GM21786 (cell line): Measurements from ENCODE around the gene PTDSS2.
A peak's percentile ranks its signal among the peaks of the same experiment; 100 is the strongest.
"Not testable (repeated sequence)": the region's sequence is repeated elsewhere in the genome, so short reads cannot be mapped to it uniquely, and the experiment has no call there.

Experiments
- ATAC-seq: cut with Tn5 transposase; IDR thresholded peaks from one replicate; pipeline ENCODE4 v1.9.1; 2021; ENCODE audit not compliant: unreplicated experiment

The PTDSS2 gene

DNA sequence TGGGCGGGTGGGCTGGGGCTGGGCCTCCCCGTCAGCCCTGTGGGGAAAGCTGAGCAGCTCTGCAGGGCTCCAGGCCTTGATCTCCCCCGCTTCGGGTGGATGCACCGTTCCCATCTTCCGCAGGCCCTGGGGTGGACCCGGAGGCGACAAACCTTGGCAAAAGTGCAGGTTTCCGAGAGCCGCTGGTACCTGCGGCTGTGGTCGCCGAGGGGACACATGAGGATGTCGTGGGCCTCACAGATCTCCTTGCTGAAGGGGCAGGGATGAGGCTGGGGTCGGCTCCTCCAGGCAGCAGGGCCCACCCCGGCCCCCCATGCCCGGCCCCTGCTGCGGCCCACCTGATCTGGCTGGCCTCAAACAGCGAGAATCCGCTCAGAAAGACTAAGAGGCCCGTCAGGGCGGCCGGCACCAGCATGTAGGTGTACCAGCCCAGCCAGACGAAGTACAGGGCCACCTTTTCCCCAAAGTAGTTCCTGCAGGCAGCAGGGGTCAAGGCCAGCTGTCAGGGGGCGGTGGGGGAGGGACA lies 20.1 kb upstream of the PTDSS2 start:
- no peak for ATAC-seq

DNA sequence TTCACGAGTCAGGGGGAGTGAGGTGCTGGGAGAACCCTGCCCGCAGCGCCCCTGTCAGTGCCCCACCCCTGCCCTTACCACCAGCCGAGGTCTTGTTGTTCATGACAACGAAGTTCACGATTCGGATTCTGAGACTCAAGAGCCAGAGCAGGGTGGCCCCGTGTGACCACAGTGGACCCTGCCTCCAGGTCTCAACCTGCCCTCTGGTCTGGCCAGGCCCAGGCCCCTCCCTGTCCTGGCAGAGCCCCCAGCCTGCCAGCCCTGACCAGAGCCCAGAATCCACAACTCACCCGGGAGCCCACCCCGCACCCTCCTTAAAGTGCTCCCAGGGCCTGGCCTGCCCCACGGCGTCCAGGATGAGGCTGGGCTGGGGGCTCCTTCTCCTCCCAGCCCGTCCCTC lies 18.2 kb upstream of the PTDSS2 start:
- no peak for ATAC-seq

DNA sequence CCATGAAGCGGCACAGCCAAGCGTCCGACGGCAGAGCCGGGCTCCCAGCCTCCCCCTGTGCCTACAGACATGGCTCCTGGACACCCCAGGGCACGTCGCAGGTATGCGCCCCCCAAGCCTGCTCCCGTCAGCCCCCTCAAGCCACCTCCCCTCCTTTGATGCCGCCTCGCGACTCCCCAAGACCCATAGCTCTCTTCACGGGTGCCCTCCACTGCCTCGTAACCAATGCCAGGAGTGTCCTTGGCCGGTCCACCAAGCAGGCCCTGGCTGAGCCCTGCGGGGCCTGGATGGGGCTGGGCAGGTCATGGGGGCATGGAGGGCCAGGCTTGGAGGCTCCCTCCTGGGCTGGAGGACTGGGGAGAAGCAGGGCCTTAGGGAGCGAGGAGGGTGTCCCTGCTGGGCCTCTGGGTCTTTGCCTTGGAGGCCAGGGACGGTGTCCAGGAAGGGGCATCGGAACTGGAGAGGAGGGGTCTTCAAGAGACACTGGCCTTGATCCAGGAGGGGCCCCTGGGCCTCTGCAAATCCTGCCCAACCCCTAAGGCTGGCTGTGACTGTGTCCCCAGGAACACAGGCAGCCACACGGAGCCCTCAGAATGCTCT lies 17.5 kb upstream of the PTDSS2 start:
- no peak for ATAC-seq

DNA sequence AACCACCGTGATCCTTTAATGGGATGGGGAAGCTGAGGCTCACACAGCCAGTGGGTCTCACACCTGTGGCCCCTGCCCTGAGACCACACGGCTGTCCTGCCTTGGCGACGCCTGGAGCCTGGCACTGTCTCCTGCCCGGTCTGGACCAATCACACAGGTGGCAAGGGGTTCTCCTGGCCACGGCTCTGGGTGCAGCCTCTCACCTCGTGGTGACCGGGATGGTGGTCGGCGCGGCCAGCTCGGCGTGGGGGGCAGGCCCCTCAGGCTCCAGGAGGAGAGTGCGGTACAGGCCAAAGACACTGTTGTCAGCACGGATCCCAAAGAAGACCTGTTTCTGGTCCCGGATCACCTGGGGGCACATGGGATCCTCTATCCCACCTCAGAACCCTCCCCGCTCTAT lies 17.0 kb upstream of the PTDSS2 start:
- no peak for ATAC-seq

DNA sequence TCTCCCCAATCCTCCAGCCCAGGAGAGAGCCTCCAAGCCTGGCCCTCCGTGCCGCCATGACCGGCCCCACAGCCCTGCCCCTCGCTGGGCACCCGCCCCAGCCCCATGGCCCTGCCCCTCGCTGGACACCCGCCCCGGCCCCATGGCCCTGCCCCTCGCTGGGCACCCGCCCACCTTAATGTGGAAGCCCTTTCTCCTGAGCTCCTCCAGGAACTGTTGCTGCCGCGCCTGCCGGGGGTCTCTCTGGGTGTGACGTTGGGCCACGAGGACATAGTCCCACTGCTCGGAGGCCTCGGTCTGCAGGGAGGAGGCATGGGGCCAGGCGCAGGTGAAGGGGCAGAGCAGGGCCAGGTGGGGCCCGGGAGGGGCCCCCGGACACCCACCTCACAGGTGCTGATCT lies 16.4 kb upstream of the PTDSS2 start:
- ATAC-seq, result no peak

DNA sequence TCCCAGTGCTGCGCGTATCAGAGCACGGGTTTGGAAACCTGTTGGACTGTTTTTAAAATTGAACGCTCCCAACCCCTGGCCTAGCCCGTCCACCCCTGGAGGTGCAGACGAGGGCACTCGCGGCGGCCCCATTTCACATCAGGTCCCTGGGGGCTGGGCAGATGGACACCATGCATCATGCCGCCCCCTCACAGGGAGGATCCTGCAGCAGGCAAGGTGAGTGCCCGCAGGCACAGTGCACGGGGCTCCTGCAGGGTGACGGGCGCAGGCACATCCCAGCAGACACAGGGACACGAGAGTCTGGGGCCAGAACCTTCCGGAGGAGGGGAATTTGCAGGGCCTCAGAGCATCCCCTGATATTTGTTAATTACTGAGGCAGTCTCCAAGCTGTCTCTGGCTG lies 15.6 kb upstream of the PTDSS2 start:
- no peak for ATAC-seq

DNA sequence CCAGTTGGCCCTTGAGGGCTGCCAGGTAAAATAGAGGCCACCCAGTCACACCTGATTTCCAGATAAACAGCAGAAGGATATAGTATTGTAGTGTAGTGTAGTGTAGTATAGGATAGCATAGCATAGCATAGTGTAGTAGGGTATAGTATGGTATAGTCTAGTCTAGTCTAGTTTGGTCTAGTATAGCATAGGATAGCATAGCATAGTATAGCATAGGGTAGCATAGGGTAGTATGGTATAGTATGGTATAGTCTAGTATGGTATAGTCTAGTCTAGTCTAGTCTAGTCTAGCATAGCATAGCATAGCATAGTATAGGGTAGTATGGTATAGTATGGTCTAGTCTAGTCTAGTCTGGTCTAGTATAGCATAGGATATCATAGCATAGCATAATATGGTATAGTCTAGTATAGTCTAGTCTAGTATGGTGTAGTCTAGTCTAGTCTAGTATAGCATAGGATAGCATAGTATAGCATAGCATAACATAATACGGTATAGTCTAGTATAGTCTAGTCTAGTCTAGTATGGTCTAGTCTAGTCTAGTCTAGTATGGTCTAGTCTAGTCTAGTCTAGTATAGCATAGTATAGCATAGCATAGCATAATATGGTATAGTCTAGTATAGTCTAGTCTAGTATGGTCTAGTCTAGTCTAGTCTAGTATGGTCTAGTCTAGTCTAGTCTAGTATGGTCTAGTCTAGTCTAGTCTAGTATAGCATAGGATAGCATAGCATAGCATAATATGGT lies 14.9 kb upstream of the PTDSS2 start:
- ATAC-seq, result not testable (repeated sequence)

DNA sequence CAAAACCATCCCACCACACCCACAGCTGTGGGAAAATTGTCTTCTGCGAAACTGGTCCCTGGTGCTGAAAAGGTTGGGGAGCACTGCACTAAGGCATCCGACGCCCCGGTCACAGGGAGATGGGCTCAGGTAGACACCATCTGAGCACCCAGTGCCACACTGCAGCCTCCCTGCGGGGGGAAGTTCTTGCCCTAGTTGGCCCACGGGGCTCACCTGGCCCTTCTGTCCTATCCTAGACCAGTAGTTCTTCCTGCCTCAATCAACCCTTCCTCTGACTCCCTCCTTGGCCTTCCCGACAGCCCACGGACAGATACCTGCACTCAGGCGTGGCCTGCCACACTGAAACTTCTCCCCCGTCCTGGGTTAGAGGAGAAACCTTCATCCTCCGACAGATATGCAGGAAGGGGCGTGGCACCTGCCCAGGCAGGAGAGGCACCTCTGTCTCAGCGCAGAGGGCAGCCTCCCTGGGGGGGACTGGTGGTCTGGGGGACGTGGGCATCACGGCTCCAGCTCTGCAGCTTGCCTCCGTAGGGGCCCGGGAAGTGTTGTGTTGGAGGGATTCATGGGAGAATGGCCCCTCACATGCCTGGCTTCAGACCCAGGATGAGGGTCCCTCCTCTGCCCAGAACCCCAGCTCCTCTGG lies 12.7 kb upstream of the PTDSS2 start:
- no peak for ATAC-seq

DNA sequence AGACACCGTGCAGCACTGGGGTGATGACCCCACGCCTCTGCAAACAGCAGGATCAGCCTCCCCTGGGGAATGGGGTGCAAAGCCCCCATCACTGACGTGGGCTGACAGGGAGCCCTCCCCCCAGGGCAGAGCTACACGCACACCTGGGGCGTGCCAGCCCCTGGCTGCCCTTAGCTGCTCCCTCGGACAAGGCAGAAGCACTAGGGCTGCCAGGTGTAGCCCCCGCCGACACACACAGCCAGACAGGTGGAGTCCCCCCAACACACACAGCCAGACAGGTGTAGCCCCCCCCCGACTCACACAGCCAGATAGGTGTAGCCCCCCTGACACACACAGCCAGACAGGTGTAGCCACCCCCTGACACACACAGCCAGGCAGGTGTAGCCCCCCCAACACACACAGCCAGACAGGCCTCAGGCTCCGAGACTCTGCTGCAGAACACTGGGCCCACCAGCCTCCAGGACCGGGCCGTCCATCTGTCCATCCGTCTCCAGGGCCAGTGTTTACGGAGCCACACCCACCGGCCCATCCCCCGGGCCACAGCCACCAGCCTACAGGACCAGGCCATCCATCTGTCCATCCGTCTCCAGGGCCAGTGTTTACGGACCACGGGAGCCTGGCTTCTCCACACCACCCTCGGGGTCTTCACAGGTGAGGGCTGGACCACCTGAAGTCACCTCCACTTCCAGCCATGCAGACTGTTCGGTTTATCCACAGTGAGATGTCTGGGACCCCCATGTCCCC lies 11.8 kb upstream of the PTDSS2 start:
- no peak for ATAC-seq

DNA sequence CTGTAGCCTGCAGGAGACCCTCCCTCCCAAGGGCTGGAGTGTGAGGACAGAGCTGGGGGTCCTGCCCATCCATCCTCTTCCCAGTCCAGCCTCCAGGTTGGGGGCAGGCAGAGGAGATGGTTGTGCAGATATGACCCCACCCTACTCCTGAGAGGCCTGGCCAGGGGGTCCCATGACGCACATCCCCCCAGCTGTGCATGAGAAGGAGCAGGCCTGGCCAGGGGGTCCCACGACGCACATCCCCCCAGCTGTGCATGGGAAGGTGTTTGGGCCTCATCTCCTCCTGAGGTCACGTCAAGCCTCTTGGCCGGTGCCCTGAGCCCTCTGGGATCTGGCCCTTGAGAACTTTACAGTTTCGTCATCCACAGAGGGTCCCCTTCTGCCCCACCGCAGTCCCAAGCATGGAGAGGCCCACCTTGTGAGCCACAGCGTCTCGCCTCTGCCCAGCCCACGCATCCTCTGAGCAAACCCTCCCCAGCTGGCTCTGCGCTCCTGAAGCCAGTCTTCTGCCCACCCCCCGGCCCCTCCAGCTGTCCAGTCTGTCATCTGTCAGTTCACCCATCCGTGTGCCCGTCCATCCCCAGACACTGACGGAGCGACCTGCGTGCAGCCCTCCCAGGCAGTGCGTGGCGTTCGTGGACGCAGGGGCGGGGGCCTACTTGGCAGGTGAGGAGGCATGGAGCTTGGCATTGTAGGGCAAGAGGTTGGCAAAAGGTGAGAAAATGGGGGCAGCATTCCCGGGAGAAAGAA lies 10.6 kb upstream of the PTDSS2 start:
- ATAC-seq, result no peak

DNA sequence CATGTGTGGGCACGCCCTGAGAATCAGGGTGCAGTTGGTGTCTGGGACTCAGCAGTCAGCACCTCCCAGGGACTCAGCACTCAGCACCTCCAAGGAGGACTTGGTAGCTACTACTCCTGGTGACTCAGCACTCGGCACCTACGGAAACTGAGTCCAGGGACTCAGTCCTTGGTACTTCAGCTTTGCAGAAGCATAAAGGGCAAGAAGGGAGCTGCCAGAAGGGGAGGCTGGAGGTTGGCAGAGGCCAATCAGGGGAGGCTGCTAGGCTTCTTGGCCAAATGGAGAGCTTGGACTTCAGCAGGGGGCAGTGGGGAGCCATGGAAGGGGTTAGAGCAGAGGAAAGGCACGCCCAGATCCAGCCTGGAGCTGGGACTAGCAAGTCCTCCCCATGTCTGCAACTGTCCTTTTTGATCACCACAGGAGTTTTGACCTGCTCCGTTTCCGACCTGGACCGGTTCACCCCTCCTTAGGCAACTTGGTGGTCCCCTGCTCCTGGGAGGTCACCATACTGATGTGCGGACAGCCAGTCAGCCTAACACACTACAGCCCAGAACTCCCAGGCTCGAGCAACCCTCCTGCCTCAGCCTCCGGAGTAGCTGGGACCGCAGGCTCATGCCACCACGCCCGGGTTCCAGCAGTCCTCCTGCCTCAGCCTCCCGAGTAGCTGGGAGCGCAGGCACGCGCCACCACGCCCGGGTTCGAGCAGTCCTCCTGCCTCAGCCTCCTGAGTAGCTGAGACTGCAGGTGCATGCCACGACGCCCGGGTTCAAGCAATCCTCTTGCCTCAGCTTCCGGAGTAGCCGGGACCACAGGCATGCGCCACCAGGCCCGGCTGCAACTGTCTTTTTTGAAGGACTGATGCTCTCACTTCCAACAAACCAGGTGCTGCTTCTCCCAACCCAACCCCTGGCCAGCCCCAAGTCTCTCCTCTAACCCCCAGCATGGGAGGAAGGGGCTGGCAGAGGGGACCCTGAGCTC lies 9.7 kb upstream of the PTDSS2 start:
- no peak for ATAC-seq

DNA sequence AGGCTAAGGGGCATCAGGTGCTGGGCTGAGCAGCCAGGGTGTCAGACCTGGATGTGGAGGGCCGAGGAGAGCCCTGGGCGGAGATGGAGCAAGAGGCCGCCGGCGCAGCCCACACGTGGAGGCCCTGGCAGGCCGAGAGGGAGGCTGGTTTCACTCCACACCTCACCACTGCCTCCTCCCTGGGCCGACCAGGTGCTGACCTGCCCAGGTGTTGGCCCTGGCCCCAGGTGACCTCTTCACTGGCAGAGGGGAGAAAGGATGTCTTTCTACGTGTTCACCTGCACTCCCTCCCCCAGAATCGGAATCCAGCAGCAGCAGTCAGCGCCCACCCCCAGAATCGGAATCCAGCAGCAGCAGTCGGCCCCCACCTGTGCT lies 9.0 kb upstream of the PTDSS2 start:
- ATAC-seq, result no peak

DNA sequence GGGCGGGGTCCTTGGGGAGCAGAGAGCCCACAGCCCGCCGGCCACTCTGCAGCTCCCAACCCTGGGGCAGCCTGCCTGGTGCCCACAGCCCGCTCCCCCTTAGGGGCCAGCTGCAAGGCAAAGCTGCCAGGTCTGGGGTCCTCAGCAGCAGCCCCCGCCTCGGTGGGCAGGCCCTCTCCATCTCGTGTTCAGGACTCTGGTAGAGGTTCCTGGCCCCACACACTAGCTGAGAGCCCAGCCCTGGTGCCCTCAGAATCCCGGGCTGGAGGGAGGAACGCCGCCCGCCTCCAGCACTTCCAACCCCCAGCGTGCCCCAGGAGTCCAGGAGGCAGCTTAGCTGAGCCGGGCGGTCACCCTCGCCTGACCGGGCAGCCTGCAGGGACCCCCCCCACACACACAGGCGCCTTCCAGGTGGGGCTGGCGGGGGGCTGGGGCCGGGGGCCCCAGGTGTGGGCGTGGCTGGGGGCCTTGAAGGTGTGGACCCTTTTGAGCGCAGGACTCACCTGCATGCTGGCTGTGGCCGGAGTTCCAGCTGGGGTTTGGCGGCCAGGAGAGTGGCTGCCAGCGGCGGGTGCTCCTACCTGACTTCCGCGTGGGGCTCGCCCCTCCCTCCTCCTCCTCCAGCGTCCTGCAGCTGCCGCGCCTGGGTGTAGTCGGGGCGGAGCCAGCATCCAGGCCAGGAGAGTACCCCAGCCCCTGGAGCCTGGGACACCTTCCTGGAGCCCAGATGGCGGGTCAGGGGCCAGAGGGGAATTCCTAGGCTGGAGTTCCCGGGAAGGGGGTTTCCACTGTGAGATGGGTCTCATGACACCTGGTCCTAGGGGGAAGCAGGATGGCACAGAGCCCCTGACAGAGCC lies 8.4 kb upstream of the PTDSS2 start, which contains the start of gene ANO9:
TSS of gene ANO9 (minus strand) at position 594 of the 857 bp plus-strand sequence. CDS start at position 509, 85 bp downstream.
- ATAC-seq, result peak; percentile 72

DNA sequence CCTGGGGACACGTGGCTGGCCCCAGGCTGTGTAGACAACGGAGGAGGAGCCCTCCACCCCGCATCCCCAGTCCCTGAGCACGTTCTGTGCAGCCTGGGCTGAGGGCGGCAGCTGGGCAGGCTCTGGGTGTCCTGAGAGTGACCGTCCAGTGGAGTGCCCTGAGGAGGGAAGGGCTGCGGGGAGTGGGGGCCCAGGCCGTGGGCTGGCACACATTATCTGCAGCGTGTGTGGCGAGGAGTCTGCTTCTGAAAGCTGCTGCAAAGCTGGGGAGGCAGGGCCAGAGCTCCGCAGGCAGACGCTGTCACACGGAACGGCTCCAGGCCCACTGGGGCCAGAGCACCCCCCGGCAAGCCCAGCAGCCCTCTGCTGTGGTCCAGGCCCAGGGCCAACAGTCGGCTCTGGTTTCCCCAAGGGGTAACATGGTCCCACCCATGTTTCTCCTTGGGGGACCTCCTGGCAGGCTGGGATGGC lies 7.4 kb upstream of the PTDSS2 start:
- ATAC-seq, result no peak

DNA sequence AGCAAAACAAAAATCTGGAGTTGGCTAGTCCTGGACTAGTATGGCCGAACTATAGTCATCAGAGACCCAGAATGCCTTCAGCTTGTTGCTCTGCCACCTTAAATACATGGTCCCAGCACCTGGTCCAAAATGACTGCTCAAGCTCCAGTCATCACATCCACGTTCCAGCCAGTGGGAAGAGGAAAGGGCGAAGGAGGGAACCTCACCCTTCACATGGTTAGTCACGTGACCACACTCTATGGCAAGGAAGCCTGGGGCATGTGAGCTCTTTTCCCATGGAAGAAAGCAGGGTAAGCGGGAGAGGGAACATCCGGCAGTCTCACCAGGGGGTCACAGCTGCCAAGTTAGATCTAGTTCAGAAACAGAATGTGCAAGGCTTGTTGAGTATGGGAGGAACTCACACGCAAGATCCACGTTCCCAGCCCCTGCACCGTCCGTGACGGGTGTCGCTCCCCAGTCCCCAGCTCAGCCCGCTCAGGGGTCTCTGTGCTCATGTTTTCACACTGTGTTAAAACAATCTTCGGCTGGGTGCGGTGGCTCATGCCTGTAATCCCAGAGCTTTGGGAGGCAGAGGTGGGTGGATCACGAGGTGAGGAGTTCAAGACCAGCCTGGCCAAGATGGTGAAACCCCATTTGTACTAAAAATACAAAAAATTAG lies 6.4 kb upstream of the PTDSS2 start:
- ATAC-seq, result no peak

DNA sequence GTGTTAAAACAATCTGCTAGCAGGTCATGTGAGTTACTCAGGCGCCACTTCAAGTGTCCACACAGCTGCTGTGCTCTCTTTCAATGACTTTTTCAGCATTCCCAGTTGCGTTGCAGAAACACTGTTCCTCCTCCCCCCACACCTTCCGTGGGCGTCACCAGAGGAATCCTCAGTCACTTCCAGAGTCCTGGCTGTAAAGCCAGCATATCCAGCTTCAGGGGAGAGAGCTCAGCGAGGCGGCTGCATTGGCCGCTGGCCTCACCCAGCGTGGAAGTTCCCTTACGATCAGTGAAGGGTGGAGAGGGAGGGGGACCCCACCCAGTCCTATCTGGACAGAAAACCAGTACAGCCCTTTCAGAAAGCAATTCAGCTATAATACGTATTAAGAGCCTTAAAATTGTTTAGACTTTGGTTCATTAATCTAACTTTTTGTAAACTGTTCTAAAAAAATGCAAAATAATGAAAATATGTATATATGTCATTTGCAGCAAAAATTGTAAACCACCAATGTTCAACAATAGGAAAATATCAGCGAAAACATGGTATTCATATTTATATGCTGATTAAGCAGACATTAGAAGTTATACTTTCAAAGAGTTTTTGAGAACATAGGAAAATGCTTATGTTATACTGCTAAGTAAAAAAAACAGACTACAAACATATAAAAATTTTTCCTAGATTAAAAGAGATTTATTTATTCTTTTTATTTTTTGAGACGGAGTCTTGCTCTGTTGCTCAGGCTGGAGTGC lies 5.5 kb upstream of the PTDSS2 start:
- no peak for ATAC-seq
